Body of pancreas (tissue), 4 donors: ENCODE data around the gene CRIP1. TPM values are rescaled to one million over a fixed set of nuclear protein-coding genes. Genes with fewer than 3 reads are reported as not detected.

Source experiments
- ATAC-seq: fragments of 150-250 bp; one replicate; pipeline ENCODE4 v1.9.1; 2016
- DNase-seq, 4 donors: peaks; one replicate each; pipeline ENCODE4 v3.0.0-alpha.2; 2019
- H3K27ac ChIP-seq, 4 donors: fragments of 200-600 bp; sonication (generic); 1 replicate in 3 of 4; 2 replicates in 1 of 4; pipeline versions ENCODE4 v1.5.1 to v1.6.1; 2016 to 2019; ENCODE audit warnings: mild to moderate bottlenecking in 1 of 4, mixed read lengths in 1 of 4, moderate library complexity in 1 of 4
- H3K27me3 ChIP-seq, 2 donors: fragments of 200-600 bp; sonication (generic); one replicate each; pipeline ENCODE4 v1.6.0; 2016; ENCODE audit warnings: mild to moderate bottlenecking in 1 of 2
- H3K36me3 ChIP-seq, 2 donors: fragments of 200-600 bp; sonication (generic); replicated peaks in 1 of 2; 2 replicates each; pipeline ENCODE4 v1.5.1; 2016; ENCODE audit warnings: low read depth in 2 of 2; ENCODE audit not compliant: insufficient read depth in 1 of 2
- H3K4me1 ChIP-seq: fragments of 200-600 bp; sonication (generic); one replicate; pipeline ENCODE4 v1.6.0; 2016
- H3K4me3 ChIP-seq, 2 donors: fragments of 200-600 bp; sonication (generic); 1 replicate in 1 of 2; 2 replicates in 1 of 2; pipeline ENCODE4 v1.5.1; 2016 to 2019
- H3K9me3 ChIP-seq, 3 donors: fragments of 200-600 bp; sonication (generic); 1 replicate in 2 of 3; 2 replicates in 1 of 3; pipeline ENCODE4 v1.5.1; 2016
- POLR2A ChIP-seq, 3 donors: fragments of 450-650 bp; IDR thresholded peaks; one replicate each; pipeline ENCODE4 v1.6.1; 2016; ENCODE audit warnings: antibody characterized with exemption in 3 of 3, mild to moderate bottlenecking in 2 of 3
- WGBS, 2 donors: methylation state at CpG; one replicate each; pipeline ENCODE4 v1.1.5; 2017; 5-methylcytosine and 5-hydroxymethylcytosine counted together
- intact Hi-C: fragments of 100-400 bp; cut with DNase I; formaldehyde crosslinking; loops from one replicate; pipeline ENCODE4 v1.15.1; 2023
- total RNA-seq, 2 donors: library from RNA; depleted of rRNA; stranded (reverse); fragments of >200 nt; gene quantifications; one replicate each; pipeline ENCODE4 v1.1.0, GENCODE V29; 2016
- TF ChIP-seq, protein P1 (sequence below), 7 experiments: fragments of 450-650 bp in 4 of 7; fragments of 200-600 bp in 3 of 7; sonication (generic) in 3 of 7; IDR thresholded peaks; one replicate each; pipeline ENCODE4 v1.5.1; 2016 to 2019; ENCODE audit warnings: antibody characterized with exemption in 7 of 7

Gene CRIP1
- total RNA-seq, 2 donors from 2014 or later: 2.6 to 5.4 TPM

GRCh38 chr14:105444859-105445258 lies 41.8 kb upstream of the CRIP1 start:
- Histone ChIP-seq H3K36me3 (no peaks in the 10 kb centered on the region), H3K4me1 (peaks cover 11% of the 10 kb centered on the region), H3K27ac (no peak overlapping the region), H3K4me3 (no peak overlapping the region), H3K27me3 (no peaks in the 10 kb centered on the region), H3K9me3 (no peaks in the 10 kb centered on the region)
- 80 to 88% methylated on average over 11 to 14 of the region's 17 CpGs for WGBS, 2 donors
- no peak for ATAC-seq
- intact Hi-C loops: no loop called here
- TF ChIP-seq POLR2A (IDR thresholded peaks at IDR 0.05): no peak
- TF ChIP-seq, protein P1, sequence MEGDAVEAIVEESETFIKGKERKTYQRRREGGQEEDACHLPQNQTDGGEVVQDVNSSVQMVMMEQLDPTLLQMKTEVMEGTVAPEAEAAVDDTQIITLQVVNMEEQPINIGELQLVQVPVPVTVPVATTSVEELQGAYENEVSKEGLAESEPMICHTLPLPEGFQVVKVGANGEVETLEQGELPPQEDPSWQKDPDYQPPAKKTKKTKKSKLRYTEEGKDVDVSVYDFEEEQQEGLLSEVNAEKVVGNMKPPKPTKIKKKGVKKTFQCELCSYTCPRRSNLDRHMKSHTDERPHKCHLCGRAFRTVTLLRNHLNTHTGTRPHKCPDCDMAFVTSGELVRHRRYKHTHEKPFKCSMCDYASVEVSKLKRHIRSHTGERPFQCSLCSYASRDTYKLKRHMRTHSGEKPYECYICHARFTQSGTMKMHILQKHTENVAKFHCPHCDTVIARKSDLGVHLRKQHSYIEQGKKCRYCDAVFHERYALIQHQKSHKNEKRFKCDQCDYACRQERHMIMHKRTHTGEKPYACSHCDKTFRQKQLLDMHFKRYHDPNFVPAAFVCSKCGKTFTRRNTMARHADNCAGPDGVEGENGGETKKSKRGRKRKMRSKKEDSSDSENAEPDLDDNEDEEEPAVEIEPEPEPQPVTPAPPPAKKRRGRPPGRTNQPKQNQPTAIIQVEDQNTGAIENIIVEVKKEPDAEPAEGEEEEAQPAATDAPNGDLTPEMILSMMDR (IDR thresholded peaks at IDR 0.05): no peak
- DNase-seq: no peak

- 85 to 89% methylated on average over 5 to 18 of the region's 24 CpGs for WGBS, 2 donors
- intact Hi-C loops: no loop called here
- no peak for DNase-seq
- peaks cover 0 to under 1% of the 10 kb centered on the region in 2 donors for H3K36me3 ChIP-seq
- H3K4me1 ChIP-seq: peaks cover 11% of the 10 kb centered on the region
- no peak overlapping the region for H3K4me3 ChIP-seq
- H3K9me3 ChIP-seq: no peaks in the 10 kb centered on the region
- ATAC-seq: no peak
- no peak for TF ChIP-seq POLR2A (IDR thresholded peaks at IDR 0.05)
- TF ChIP-seq, protein P1 (IDR thresholded peaks at IDR 0.05): no peak
- H3K27me3 ChIP-seq: no peaks in the 10 kb centered on the region
- no peak overlapping the region for H3K27ac ChIP-seq
Observed at GRCh38 chr14:105445290-105445689, 41.4 kb upstream of the CRIP1 start.

- DNase-seq (no peak), ATAC-seq (no peak)
- peaks cover 11% of the 10 kb centered on the region for H3K4me1 ChIP-seq
- H3K4me3 ChIP-seq: no peak overlapping the region
- no peak for TF ChIP-seq POLR2A (IDR thresholded peaks at IDR 0.05)
- TF ChIP-seq, protein P1 (IDR thresholded peaks at IDR 0.05): no peak
- H3K27ac ChIP-seq: no peak overlapping the region
- intact Hi-C loops: no loop called here
- WGBS, 2 donors: 85 to 96% methylated on average over 3 to 26 of the region's 26 CpGs
- H3K36me3 ChIP-seq: peaks cover 0 to 2% of the 10 kb centered on the region in 2 donors
- H3K9me3 ChIP-seq: no peaks in the 10 kb centered on the region
- no peaks in the 10 kb centered on the region for H3K27me3 ChIP-seq
Observed at GRCh38 chr14:105445901-105446845, 40.5 kb upstream of the CRIP1 start.

- Histone ChIP-seq H3K27ac (no peak overlapping the region), H3K9me3 (no peaks in the 10 kb centered on the region), H3K36me3 (peaks cover 0 to 2% of the 10 kb centered on the region in 2 donors), H3K4me1 (peaks cover 11% of the 10 kb centered on the region), H3K27me3 (no peaks in the 10 kb centered on the region), H3K4me3 (no peak overlapping the region)
- WGBS, 2 donors: 56 to 77% methylated on average over 4 to 10 of the region's 14 CpGs
- intact Hi-C loops: no loop called here
- no peak for ATAC-seq
- DNase-seq: no peak
- TF ChIP-seq, protein P1 (IDR thresholded peaks at IDR 0.05): no peak
- TF ChIP-seq POLR2A (IDR thresholded peaks at IDR 0.05): no peak
Observed at GRCh38 chr14:105446971-105447370, 39.7 kb upstream of the CRIP1 start.
